ENCODE data around the gene GNB1. TPM values are rescaled to one million over a fixed set of nuclear protein-coding genes. Genes with fewer than 3 reads are reported as not detected.

GNB1 gene
- total RNA-seq (134 and 155 TPM in 2 replicates), polyA plus RNA-seq (154 and 175 TPM in 2 replicates)

DNA sequence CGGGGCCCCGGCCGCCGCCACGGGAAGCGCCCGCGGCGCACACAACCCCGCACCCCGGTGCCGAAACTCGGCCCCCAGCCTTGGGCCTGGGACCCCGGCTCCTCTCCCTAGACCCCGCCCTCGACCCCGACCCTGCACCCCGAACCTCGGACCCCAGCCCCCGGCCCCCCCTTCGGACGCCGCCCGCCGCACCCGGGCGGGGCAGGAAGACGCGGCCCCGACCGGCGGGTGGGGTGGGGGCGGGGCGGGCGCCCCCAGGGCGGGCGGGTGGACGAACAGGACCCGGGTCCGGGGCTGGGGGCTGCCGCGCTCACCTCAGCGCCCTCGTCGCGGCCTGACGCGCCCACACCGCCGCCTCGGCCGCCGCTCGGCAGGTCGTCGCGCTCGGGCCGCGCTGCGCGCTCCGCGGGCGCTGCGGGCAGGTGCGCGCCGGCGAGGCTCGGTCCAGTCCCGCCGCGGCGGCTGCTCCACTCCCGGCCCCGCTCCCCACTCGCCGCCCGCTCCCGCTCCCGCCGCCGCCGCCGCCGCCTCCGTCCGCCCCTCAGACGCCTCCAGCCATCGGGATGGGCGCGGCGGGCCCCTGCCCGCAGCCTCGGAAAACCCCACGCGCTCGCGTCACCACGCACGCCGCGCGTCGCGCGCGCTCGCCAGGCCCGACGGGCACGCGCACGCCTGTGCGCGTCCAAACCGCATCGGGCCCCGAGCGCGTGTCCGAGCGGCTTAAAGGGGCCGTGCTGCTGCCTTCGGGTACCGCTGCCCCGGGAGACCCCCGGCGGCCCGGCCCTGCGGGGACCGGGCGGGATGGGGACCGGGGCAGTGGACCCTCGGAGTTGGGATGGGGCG is at the start of gene GNB1:
GNB1 (minus strand) TSS at position 582 of the 843 bp plus-strand sequence. CDS start 65,634 bp downstream, outside the sequence.
- H3K27me3 ChIP-seq, result no peaks in the 10 kb centered on the region
- no peaks in the 10 kb centered on the region for H3K9me2 ChIP-seq (replicated peaks; ENCODE audit: insufficient read depth)
- no peak for TF ChIP-seq EZH2 (IDR thresholded peaks at IDR 0.05; ENCODE audit: borderline replicate concordance)
- no peak for TF ChIP-seq EZH2phosphoT487 (IDR thresholded peaks at IDR 0.05; ENCODE audit: low read depth, severe bottlenecking, unreplicated experiment)
- TF ChIP-seq, protein P1, sequence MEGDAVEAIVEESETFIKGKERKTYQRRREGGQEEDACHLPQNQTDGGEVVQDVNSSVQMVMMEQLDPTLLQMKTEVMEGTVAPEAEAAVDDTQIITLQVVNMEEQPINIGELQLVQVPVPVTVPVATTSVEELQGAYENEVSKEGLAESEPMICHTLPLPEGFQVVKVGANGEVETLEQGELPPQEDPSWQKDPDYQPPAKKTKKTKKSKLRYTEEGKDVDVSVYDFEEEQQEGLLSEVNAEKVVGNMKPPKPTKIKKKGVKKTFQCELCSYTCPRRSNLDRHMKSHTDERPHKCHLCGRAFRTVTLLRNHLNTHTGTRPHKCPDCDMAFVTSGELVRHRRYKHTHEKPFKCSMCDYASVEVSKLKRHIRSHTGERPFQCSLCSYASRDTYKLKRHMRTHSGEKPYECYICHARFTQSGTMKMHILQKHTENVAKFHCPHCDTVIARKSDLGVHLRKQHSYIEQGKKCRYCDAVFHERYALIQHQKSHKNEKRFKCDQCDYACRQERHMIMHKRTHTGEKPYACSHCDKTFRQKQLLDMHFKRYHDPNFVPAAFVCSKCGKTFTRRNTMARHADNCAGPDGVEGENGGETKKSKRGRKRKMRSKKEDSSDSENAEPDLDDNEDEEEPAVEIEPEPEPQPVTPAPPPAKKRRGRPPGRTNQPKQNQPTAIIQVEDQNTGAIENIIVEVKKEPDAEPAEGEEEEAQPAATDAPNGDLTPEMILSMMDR (IDR thresholded peaks at IDR 0.05; ENCODE audit: poor library complexity), result no peak
- no peaks in the 10 kb centered on the region for H3K9me3 ChIP-seq (ENCODE audit: low read depth)
- H3K27ac ChIP-seq, result peak within 1 kb of the TSS; percentile 99
- peak within 1 kb of the TSS; percentile 83 for H2AFZ ChIP-seq
- H3K79me2 ChIP-seq, result peaks cover 63% of the 10 kb centered on the region
- 0% methylated on average over 22 of the region's 137 CpGs for WGBS (ENCODE audit: low lambda C conversion rate, missing lambda C conversion rate)
- DNase-seq (ENCODE audit: low spot score), result peak; percentile 96
- peak within 1 kb of the TSS; percentile 98 for H3K4me3 ChIP-seq
- H4K20me1 ChIP-seq (ENCODE audit: insufficient read depth, poor library complexity, severe bottlenecking), result peaks cover 43% of the 10 kb centered on the region
- H3K4me2 ChIP-seq, result peak within 1 kb of the TSS; percentile 96
- H3K4me1 ChIP-seq (ENCODE audit: insufficient read depth), result peaks cover 47% of the 10 kb centered on the region
- H3K36me3 ChIP-seq (replicated peaks; ENCODE audit: insufficient read depth, low read depth), result no peaks in the 10 kb centered on the region

DNA sequence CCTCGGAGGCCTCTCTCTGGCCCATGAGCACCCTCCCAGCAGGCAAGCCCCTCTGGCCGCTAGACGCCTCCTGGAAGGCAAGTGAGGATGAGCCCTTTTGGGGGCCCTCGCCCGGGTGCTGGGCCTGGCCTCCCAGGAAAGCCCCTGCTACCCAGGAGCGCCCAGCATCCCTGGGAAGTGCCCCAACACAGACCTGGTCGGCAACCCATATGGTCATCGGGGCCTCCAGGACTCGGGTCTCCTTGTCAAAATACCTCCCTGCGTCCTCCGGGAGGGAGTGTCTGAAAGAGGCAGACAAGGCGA is 49.2 kb upstream of the GNB1 start:
- no peak for DNase-seq (ENCODE audit: low spot score)
- H3K9me2 ChIP-seq (replicated peaks; ENCODE audit: insufficient read depth), result no peaks in the 10 kb centered on the region
- no peaks in the 10 kb centered on the region for H3K79me2 ChIP-seq
- no peaks in the 10 kb centered on the region for H4K20me1 ChIP-seq (ENCODE audit: insufficient read depth, poor library complexity, severe bottlenecking)
- H3K4me3 ChIP-seq, result no peak overlapping the region
- H3K27ac ChIP-seq, result no peak overlapping the region
- no peaks in the 10 kb centered on the region for H3K27me3 ChIP-seq
- TF ChIP-seq EZH2 (IDR thresholded peaks at IDR 0.05; ENCODE audit: borderline replicate concordance), result no peak
- no peak for TF ChIP-seq EZH2phosphoT487 (IDR thresholded peaks at IDR 0.05; ENCODE audit: low read depth, severe bottlenecking, unreplicated experiment)
- TF ChIP-seq, protein P1 (IDR thresholded peaks at IDR 0.05; ENCODE audit: poor library complexity), result no peak
- H2AFZ ChIP-seq, result no peak overlapping the region
- WGBS (ENCODE audit: low lambda C conversion rate, missing lambda C conversion rate), result 92% methylated on average over 12 of the region's 12 CpGs
- H3K36me3 ChIP-seq (replicated peaks; ENCODE audit: insufficient read depth, low read depth), result no peaks in the 10 kb centered on the region
- H3K4me2 ChIP-seq, result no peak overlapping the region
- no peaks in the 10 kb centered on the region for H3K9me3 ChIP-seq (ENCODE audit: low read depth)
- no peaks in the 10 kb centered on the region for H3K4me1 ChIP-seq (ENCODE audit: insufficient read depth)

DNA sequence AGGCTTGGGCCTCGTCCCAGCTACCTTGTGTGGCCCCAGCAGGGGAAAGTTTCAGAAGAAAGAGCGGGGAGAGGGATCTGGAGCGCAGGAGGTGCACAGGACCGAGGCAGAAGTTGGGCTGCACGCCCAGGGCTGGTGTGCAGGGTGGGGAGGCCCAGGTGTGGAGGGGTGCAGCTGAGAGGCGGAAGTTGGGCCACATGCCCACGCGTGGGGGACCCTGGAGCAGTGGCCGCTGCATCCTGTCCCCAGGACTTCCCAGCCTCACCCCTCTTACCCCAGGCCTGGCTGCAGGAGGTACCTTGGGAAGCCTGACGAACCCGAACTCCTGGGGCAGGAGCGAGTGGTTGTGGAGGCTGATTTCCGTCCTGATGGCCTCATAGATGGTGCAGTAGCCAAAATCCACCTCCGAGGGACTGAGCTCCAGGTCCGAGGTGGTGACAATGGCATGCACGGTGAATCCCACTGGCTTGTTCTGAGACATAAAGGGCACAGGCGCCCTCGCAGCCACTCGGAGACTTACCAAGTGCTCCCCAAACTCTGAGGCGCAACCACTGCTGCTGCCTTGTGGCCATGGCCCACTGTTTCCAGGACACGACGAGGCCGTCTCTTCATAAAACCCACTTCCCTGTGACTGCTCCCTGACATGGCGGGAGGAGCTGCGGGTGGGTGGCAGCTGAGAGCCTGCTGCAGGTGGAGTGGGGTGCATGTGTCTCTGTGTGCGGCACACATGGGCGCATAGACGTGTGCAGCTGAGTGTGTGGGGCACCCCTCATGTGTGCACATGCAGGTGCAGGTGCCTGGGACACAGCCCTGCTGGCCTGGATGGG is 48.6 kb upstream of the GNB1 start:
- no peaks in the 10 kb centered on the region for H3K27me3 ChIP-seq
- 94% methylated on average over 28 of the region's 28 CpGs for WGBS (ENCODE audit: low lambda C conversion rate, missing lambda C conversion rate)
- H3K27ac ChIP-seq, result no peak overlapping the region
- H3K4me1 ChIP-seq (ENCODE audit: insufficient read depth), result no peaks in the 10 kb centered on the region
- TF ChIP-seq EZH2phosphoT487 (IDR thresholded peaks at IDR 0.05; ENCODE audit: low read depth, severe bottlenecking, unreplicated experiment), result no peak
- TF ChIP-seq EZH2 (IDR thresholded peaks at IDR 0.05; ENCODE audit: borderline replicate concordance), result no peak
- TF ChIP-seq, protein P1 (IDR thresholded peaks at IDR 0.05; ENCODE audit: poor library complexity), result no peak
- no peak overlapping the region for H3K4me2 ChIP-seq
- no peak overlapping the region for H2AFZ ChIP-seq
- no peaks in the 10 kb centered on the region for H3K36me3 ChIP-seq (replicated peaks; ENCODE audit: insufficient read depth, low read depth)
- H3K4me3 ChIP-seq, result no peak overlapping the region
- no peaks in the 10 kb centered on the region for H4K20me1 ChIP-seq (ENCODE audit: insufficient read depth, poor library complexity, severe bottlenecking)
- H3K79me2 ChIP-seq, result no peaks in the 10 kb centered on the region
- DNase-seq (ENCODE audit: low spot score), result peak; percentile 2
- H3K9me2 ChIP-seq (replicated peaks; ENCODE audit: insufficient read depth), result no peaks in the 10 kb centered on the region
- no peaks in the 10 kb centered on the region for H3K9me3 ChIP-seq (ENCODE audit: low read depth)
